Panc1 (cell line): ENCODE data around the gene ROS1.
"Not testable (repeated sequence)": the region's sequence is repeated elsewhere in the genome, so short reads cannot be mapped to it uniquely, and the experiment has no call there.

Experiments
- CTCF ChIP-seq: fragments of 450-650 bp; IDR thresholded peaks from 2 replicates; pipeline ENCODE4 v1.5.1; 2017; ENCODE audit warnings: mild to moderate bottlenecking
- POLR2AphosphoS5 ChIP-seq: IDR thresholded peaks from 2 replicates; pipeline ENCODE4 v1.6.1; 2012; ENCODE audit warnings: mild to moderate bottlenecking, low read depth, low read length, moderate library complexity
- REST ChIP-seq, 2 experiments: IDR thresholded peaks; 2 replicates each; pipeline ENCODE4 v1.6.1; 2011 to 2012; ENCODE audit warnings: low read depth in 2 of 2, control low read depth in 1 of 2, low read length in 1 of 2, mild to moderate bottlenecking in 1 of 2, moderate library complexity in 1 of 2; ENCODE audit not compliant: insufficient read depth in 1 of 2

GRCh38 chr6:117468527-117468926, 42.8 kb upstream of the ROS1 start:
- TF ChIP-seq POLR2AphosphoS5; CTCF; REST (IDR thresholded peaks at IDR 0.05; ENCODE audit: insufficient read depth in 1 of 2, low read depth in 2 of 2, low read length in 1 of 2): not testable (repeated sequence)
